ENCODE results near the gene FGD4. TPM values are rescaled to one million over a fixed set of nuclear protein-coding genes. Genes with fewer than 3 reads are reported as not detected.

FGD4 gene
- total and polyA plus RNA-seq, 9 of the 15 experiments (the other 6 are each of a cell fraction or from before 2014, with no cell fraction given), result 0.05 to 0.51 (median 0.27) TPM

DNA sequence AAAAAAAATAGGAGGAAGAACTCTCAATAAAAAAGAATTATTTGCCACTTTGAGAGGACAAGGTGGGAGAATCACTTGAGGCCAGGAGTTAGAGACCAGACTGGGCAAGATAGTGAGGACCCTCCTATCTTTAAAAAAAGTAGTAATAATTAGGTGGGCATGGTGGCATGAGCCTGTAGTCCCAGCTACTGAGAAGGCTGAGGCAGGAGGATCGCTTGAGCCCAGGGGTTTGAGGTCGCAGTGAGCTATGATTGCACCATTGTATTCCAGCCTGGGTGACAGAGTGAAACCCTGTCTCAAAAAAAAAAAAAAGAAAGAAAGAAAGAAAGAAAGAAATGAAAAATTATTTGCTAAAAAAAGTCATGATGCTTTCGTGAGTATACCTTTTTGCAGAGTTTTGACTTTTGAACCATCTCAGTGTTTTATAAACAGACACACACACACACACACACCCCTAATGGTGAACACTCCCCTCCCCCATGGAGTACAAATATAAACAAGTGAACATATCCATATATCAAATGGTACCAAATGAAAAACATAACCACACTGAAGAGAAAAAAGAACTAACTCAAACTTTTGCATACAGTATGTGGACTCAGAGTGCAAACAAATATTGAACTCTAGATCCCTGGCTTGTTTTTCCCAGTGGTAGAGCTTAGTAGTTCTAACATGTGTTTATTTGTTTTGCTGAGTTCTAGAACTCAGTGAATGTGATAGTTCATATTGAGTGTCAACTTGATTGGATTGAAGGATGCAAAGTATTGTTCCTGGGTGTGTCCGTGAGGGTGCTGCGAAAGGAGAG, 252.0 kb downstream of the FGD4 start:
- no peak overlapping the region for H2AFZ ChIP-seq (ENCODE audit: low read depth, low read length)
- no peaks in the 10 kb centered on the region for H3K79me2 ChIP-seq (ENCODE audit: control insufficient read depth, insufficient read depth, low read length)
- no peaks in the 10 kb centered on the region for H3K36me3 ChIP-seq (ENCODE audit: control insufficient read depth, insufficient read depth, low read length)
- in situ Hi-C loops (cut with MboI), result loop anchor here (10.0 kb wide), 1 partner anchor 287 kb away; no protein-coding TSS in a partner anchor
- H3K9ac ChIP-seq (ENCODE audit: insufficient read depth in 1 of 2, low read depth in 2 of 2, low read length in 2 of 2), result no peak overlapping the region
- H3K9me1 ChIP-seq (ENCODE audit: control insufficient read depth, insufficient read depth, low read length), result no peaks in the 10 kb centered on the region
- no peaks in the 10 kb centered on the region for H3K9me3 ChIP-seq (replicated peaks; ENCODE audit: control insufficient read depth, insufficient read depth, low read depth, low read length)
- ATAC-seq, result no peak
- H3K4me1 ChIP-seq (replicated peaks in 1 of 2; ENCODE audit: control insufficient read depth in 2 of 2, insufficient read depth in 2 of 2, low read length in 2 of 2), result no peaks in the 10 kb centered on the region
- TF ChIP-seq, protein P1, sequence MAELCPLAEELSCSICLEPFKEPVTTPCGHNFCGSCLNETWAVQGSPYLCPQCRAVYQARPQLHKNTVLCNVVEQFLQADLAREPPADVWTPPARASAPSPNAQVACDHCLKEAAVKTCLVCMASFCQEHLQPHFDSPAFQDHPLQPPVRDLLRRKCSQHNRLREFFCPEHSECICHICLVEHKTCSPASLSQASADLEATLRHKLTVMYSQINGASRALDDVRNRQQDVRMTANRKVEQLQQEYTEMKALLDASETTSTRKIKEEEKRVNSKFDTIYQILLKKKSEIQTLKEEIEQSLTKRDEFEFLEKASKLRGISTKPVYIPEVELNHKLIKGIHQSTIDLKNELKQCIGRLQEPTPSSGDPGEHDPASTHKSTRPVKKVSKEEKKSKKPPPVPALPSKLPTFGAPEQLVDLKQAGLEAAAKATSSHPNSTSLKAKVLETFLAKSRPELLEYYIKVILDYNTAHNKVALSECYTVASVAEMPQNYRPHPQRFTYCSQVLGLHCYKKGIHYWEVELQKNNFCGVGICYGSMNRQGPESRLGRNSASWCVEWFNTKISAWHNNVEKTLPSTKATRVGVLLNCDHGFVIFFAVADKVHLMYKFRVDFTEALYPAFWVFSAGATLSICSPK (IDR thresholded peaks at IDR 0.05; ENCODE audit: borderline replicate concordance), result no peak
- TF ChIP-seq HDGF (IDR thresholded peaks at IDR 0.05), result no peak
- 0% methylated on average over 5 of the region's 5 CpGs for WGBS (ENCODE audit: insufficient coverage, low coverage, missing lambda C conversion rate)
- intact Hi-C loops (cut with micrococcal nuclease), result no loop called here
- POLR2A ChIA-PET, result no interaction called here
- H3K4me2 ChIP-seq (ENCODE audit: insufficient read depth, low read length), result no peak overlapping the region
- FAIRE-seq, result no peak
- no peaks in the 10 kb centered on the region for H4K20me1 ChIP-seq (replicated peaks; ENCODE audit: control insufficient read depth, insufficient read depth, low read length)
- H3K27ac ChIP-seq (ENCODE audit: extremely low read depth, low read depth, low read length), result no peak overlapping the region
- BruUV-seq (replicated peaks), result no TSS peak
- peaks cover 7 to 30% of the 10 kb centered on the region in 2 experiments; a peak in 4 of 5 replicates for H3K27me3 ChIP-seq (ENCODE audit: control insufficient read depth in 2 of 2, insufficient read depth in 2 of 2, low read length in 2 of 2)
- H3K4me3 ChIP-seq, result no peak overlapping the region
- CTCF ChIA-PET (ENCODE audit: low intra/inter-chr PET ratio), result no interaction called here
- no peak for DNase-seq (ENCODE audit: extremely low read depth in 1 of 4, low spot score in 3 of 4)

DNA sequence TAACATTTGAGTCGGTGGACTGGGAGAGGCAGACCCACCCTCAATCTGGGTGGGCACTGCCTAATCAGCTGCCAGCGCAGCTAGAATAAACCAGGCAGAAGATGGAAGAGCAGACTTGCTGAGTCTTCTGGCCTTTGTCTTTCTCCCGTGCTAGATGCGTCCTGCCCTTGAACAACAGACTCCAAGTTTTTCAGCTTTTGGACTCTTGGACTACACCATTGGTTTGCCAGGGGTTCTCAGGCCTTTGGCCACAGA, 252.5 kb downstream of the FGD4 start:
- no TSS peak for BruUV-seq (replicated peaks)
- Histone ChIP-seq H3K4me2 (ENCODE audit: insufficient read depth, low read length) (no peak overlapping the region), H3K36me3 (ENCODE audit: control insufficient read depth, insufficient read depth, low read length) (no peaks in the 10 kb centered on the region), H3K27me3 (ENCODE audit: control insufficient read depth in 2 of 2, insufficient read depth in 2 of 2, low read length in 2 of 2) (peaks cover 6 to 25% of the 10 kb centered on the region in 2 experiments; a peak in 4 of 5 replicates), H3K4me1 (replicated peaks in 1 of 2; ENCODE audit: control insufficient read depth in 2 of 2, insufficient read depth in 2 of 2, low read length in 2 of 2) (no peaks in the 10 kb centered on the region), H3K9me1 (ENCODE audit: control insufficient read depth, insufficient read depth, low read length) (no peaks in the 10 kb centered on the region), H3K9me3 (replicated peaks; ENCODE audit: control insufficient read depth, insufficient read depth, low read depth, low read length) (no peaks in the 10 kb centered on the region), H3K9ac (ENCODE audit: insufficient read depth in 1 of 2, low read depth in 2 of 2, low read length in 2 of 2) (no peak overlapping the region), H3K4me3 (no peak overlapping the region), H3K27ac (ENCODE audit: extremely low read depth, low read depth, low read length) (no peak overlapping the region), H2AFZ (ENCODE audit: low read depth, low read length) (no peak overlapping the region), H4K20me1 (replicated peaks; ENCODE audit: control insufficient read depth, insufficient read depth, low read length) (no peaks in the 10 kb centered on the region), H3K79me2 (ENCODE audit: control insufficient read depth, insufficient read depth, low read length) (no peaks in the 10 kb centered on the region)
- intact Hi-C loops (cut with micrococcal nuclease) (no loop called here), in situ Hi-C loops (cut with MboI) (loop anchor here (10.0 kb wide), 1 partner anchor 287 kb away; no protein-coding TSS in a partner anchor)
- no peak for FAIRE-seq
- DNase-seq (ENCODE audit: extremely low read depth in 1 of 4, low spot score in 3 of 4), result no peak
- no peak for TF ChIP-seq XRCC5 (IDR thresholded peaks at IDR 0.05; ENCODE audit: low read depth, low read length)
- peak; percentile 86 for TF ChIP-seq ZNF134 (CRISPR knock-in tag; conservative IDR thresholded peaks at IDR 0.05)
- WGBS (ENCODE audit: insufficient coverage, low coverage, missing lambda C conversion rate), result 0% methylated on average over 4 of the region's 4 CpGs
- ATAC-seq, result no peak
- POLR2A ChIA-PET, result no interaction called here
- CTCF ChIA-PET (ENCODE audit: low intra/inter-chr PET ratio), result no interaction called here

Measured in K562 (cell line).